ENCODE results near the gene PAX9.

Gene PAX9

DNA sequence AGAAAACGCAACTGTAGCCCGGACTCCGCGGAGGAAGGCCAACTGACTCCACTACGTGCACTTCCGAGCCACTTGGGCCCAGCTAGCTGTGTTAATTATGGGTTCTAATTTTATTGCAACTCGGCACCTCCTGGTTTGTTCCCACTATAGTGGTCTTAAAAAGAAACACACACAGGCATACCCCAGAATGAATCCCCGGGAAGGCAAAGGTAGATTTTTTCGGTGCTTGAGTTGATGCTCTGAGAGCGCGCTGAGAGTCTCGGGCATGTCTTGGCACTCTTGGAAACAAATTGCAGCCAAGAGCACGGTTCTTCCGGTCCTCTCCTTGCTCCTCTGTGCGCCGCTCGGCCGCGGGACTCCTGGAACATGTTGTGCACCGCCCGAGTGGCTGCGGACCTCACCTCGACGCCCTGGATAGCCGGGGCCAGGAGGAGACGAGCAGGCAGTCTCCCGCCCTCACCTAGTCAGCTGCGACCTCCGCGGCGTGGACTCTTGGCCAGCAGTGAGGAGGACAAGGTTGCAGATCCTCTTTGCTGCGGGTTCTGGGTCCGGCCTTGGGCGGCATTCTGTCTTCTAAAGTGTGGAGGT, 6.8 kb upstream of the PAX9 start:
- in situ Hi-C loops (cut with MboI; ENCODE audit: low pct_unique_long_range_greater_than_20kb, low sequenced_read_pairs, unreplicated experiment): loop anchor here (10.0 to 25.0 kb wide), 2 partner anchors 140 to 932 kb away; partner anchors contain the start of genes FOXA1 and TTC6

GRCh38 chr14:36655571-36655962, 6.1 kb upstream of the PAX9 start:
- no peak for TF ChIP-seq CTCF (IDR thresholded peaks at IDR 0.05; ENCODE audit: extremely low read depth, insufficient read depth, missing control alignments)
- in situ Hi-C loops (cut with MboI; ENCODE audit: low pct_unique_long_range_greater_than_20kb, low sequenced_read_pairs, unreplicated experiment): loop anchor here (10.0 to 25.0 kb wide), 2 partner anchors 141 to 932 kb away; partner anchors contain the start of genes FOXA1 and TTC6
- DNase-seq (ENCODE audit: low spot score): no peak

More for the DNA sequence above, 6.8 kb upstream of the PAX9 start:
- no peak for DNase-seq (ENCODE audit: low spot score)
- no peak for TF ChIP-seq CTCF (IDR thresholded peaks at IDR 0.05; ENCODE audit: extremely low read depth, insufficient read depth, missing control alignments)

- peak; percentile 46 for DNase-seq (ENCODE audit: low spot score)
- in situ Hi-C loops (cut with MboI; ENCODE audit: low pct_unique_long_range_greater_than_20kb, low sequenced_read_pairs, unreplicated experiment): loop anchor here (10.0 to 25.0 kb wide), 2 partner anchors 141 to 931 kb away; partner anchors contain the start of genes FOXA1 and TTC6
- peak; percentile 49 for TF ChIP-seq CTCF (IDR thresholded peaks at IDR 0.05; ENCODE audit: extremely low read depth, insufficient read depth, missing control alignments)
Measured at GRCh38 chr14:36655963-36656686, 5.5 kb upstream of the PAX9 start.

DNA sequence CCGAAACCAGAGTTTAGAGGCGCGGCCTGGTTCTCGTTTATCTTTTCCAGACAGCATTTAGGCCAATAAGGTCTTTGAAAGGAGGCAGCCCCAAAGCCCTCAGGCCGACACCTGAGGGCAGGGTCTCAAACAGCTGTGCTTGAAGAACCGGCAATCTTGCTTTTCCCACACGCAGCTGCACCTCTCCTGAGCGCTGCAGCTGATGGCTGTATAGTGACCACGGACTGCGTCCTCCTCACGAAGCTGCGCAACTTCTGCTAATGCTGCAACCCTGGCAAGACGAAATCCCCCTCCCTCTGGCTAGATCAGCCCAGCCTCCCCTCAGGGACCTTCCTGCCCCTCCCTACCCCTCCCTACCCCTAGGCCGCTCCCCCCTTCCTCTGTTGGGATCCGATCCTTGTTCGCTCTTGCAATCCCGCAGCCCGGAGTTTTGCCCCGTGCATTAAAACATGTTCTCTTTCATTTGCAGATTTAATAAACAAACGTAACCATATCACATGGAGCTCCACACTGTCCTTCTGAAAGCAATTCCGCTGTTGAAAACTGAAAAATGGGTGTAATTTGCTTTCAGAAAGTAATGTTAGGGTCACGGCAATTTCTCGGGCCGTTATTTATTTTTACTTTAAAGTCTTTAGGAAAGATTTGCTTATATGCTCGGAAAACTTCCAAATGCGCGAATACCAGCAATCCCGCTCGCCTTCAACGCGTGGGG, 4.8 kb upstream of the PAX9 start:
- TF ChIP-seq CTCF (IDR thresholded peaks at IDR 0.05; ENCODE audit: extremely low read depth, insufficient read depth, missing control alignments): no peak
- DNase-seq (ENCODE audit: low spot score): peak; percentile 18
- in situ Hi-C loops (cut with MboI; ENCODE audit: low pct_unique_long_range_greater_than_20kb, low sequenced_read_pairs, unreplicated experiment): loop anchor here (10.0 to 25.0 kb wide), 2 partner anchors 142 to 930 kb away; partner anchors contain the start of genes FOXA1 and TTC6

GRCh38 chr14:36657399-36658122, 4.1 kb upstream of the PAX9 start:
- in situ Hi-C loops (cut with MboI; ENCODE audit: low pct_unique_long_range_greater_than_20kb, low sequenced_read_pairs, unreplicated experiment): loop anchor here (10.0 to 25.0 kb wide), 2 partner anchors 143 to 930 kb away; partner anchors contain the start of genes FOXA1 and TTC6
- TF ChIP-seq CTCF (IDR thresholded peaks at IDR 0.05; ENCODE audit: extremely low read depth, insufficient read depth, missing control alignments): no peak
- DNase-seq (ENCODE audit: low spot score): peak; percentile 28

Data from GM13977 (cell line).